GM23338 (cell line): ENCODE data around the gene SEMA6B.
"Not testable (repeated sequence)": the region's sequence is repeated elsewhere in the genome, so short reads cannot be mapped to it uniquely, and the experiment has no call there.

Experiments used
- EZH2 ChIP-seq: fragments of 200-600 bp; sonication (generic); IDR thresholded peaks from one replicate; pipeline ENCODE4 v1.8.0; 2017; ENCODE audit warnings: antibody characterized with exemption, mild to moderate bottlenecking, low read depth; ENCODE audit not compliant: unreplicated experiment
- POLR2AphosphoS5 ChIP-seq: IDR thresholded peaks from 2 replicates; pipeline ENCODE4 v1.6.1; 2016; ENCODE audit warnings: antibody characterized with exemption, low read depth
- STAT1 ChIP-seq: IDR thresholded peaks from one replicate; pipeline ENCODE4 v1.6.1; 2016; ENCODE audit warnings: antibody characterized with exemption; ENCODE audit not compliant: unreplicated experiment
- TF ChIP-seq, protein P1 (sequence below), 2 experiments: fragments of 200-600 bp in 1 of 2; sonication (generic) in 1 of 2; conservative IDR thresholded peaks; 2 replicates each; pipeline versions ENCODE4 v1.5.1 to v1.6.1; 2016 to 2017; ENCODE audit warnings: antibody characterized with exemption in 2 of 2, low read depth in 2 of 2, mild to moderate bottlenecking in 2 of 2, moderate library complexity in 1 of 2

GRCh38 chr19:4562085-4562484 is 2.6 kb upstream of the SEMA6B start:
- TF ChIP-seq, protein P1, sequence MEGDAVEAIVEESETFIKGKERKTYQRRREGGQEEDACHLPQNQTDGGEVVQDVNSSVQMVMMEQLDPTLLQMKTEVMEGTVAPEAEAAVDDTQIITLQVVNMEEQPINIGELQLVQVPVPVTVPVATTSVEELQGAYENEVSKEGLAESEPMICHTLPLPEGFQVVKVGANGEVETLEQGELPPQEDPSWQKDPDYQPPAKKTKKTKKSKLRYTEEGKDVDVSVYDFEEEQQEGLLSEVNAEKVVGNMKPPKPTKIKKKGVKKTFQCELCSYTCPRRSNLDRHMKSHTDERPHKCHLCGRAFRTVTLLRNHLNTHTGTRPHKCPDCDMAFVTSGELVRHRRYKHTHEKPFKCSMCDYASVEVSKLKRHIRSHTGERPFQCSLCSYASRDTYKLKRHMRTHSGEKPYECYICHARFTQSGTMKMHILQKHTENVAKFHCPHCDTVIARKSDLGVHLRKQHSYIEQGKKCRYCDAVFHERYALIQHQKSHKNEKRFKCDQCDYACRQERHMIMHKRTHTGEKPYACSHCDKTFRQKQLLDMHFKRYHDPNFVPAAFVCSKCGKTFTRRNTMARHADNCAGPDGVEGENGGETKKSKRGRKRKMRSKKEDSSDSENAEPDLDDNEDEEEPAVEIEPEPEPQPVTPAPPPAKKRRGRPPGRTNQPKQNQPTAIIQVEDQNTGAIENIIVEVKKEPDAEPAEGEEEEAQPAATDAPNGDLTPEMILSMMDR (conservative IDR thresholded peaks at IDR 0.05; ENCODE audit: low read depth in 2 of 2): not testable (repeated sequence)
- not testable (repeated sequence) for TF ChIP-seq EZH2, STAT1, POLR2AphosphoS5
